WTC11 (cell line): ENCODE measurements around the gene NBEAL1. TPM values are rescaled to one million over a fixed set of nuclear protein-coding genes. Genes with fewer than 3 reads are reported as not detected.

Experiments used
- ATAC-seq: fragments of 200-7000 bp; cut with Tn5 transposase; 2 replicates; pipeline ENCODE4 v1.10.0; 2021; ENCODE audit warnings: mild to moderate bottlenecking, moderate library complexity
- CTCF ChIA-PET: fragments of 300-600 bp; sonication (Branson Sonifier 250); formaldehyde crosslinking; loops from one replicate; lab custom pipeline; 2021; ENCODE audit warnings: antibody characterized with exemption; lab: Charles Lee
- POLR2A ChIA-PET: fragments of 350-600 bp; sonication (Branson Sonifier 250); formaldehyde crosslinking; loops from one replicate; lab custom pipeline; 2021; ENCODE audit warnings: antibody characterized with exemption; lab: Charles Lee
- DNase-seq: peaks from one replicate; pipeline ENCODE4 v3.0.0; 2021; ENCODE audit warnings: low spot score
- H3K27ac Mint-ChIP-seq: 2 replicates; pipeline ENCODE4 v1.8.0; 2021; ENCODE audit warnings: mixed read lengths
- H3K27me3 Mint-ChIP-seq: 2 replicates; pipeline ENCODE4 v1.8.0; 2021; ENCODE audit warnings: low read depth, mild to moderate bottlenecking, moderate library complexity, mixed read lengths
- H3K36me3 Mint-ChIP-seq: 2 replicates; pipeline ENCODE4 v1.8.0; 2021; ENCODE audit warnings: mixed read lengths
- H3K4me1 Mint-ChIP-seq: 2 replicates; pipeline ENCODE4 v1.8.0; 2022; ENCODE audit warnings: mixed read lengths
- H3K4me3 Mint-ChIP-seq: 2 replicates; pipeline ENCODE4 v1.8.0; 2021; ENCODE audit warnings: mild to moderate bottlenecking, moderate library complexity, mixed read lengths
- H3K9me3 Mint-ChIP-seq: 2 replicates; pipeline ENCODE4 v1.8.0; 2021; ENCODE audit warnings: mixed read lengths
- ATF1 ChIP-seq: sonication (generic); formaldehyde crosslinking; IDR thresholded peaks from 2 replicates; pipeline ENCODE4 v1.8.1; 2023; ENCODE audit warnings: mild to moderate bottlenecking, moderate library complexity, missing genetic modification reagents
- CREM ChIP-seq: sonication (generic); formaldehyde crosslinking; IDR thresholded peaks from 2 replicates; pipeline ENCODE4 v1.8.1; 2022; ENCODE audit warnings: mild to moderate bottlenecking, missing genetic modification reagents, moderate library complexity
- ELF4 ChIP-seq: sonication (generic); formaldehyde crosslinking; IDR thresholded peaks from 2 replicates; pipeline ENCODE4 v1.8.1; 2022; ENCODE audit warnings: low read depth, mild to moderate bottlenecking, moderate library complexity, missing genetic modification reagents
- EMX1 ChIP-seq: fragments of 250-450 bp; sonication (Bioruptor Pico); IDR thresholded peaks from 2 replicates; pipeline ENCODE4 v1.8.0; 2021; ENCODE audit warnings: mild to moderate bottlenecking
- FOXJ3 ChIP-seq: sonication (generic); formaldehyde crosslinking; IDR thresholded peaks from 2 replicates; pipeline ENCODE4 v1.9.0; 2021; ENCODE audit warnings: missing genetic modification reagents, mild to moderate bottlenecking, borderline replicate concordance
- GABPB1 ChIP-seq: sonication (generic); formaldehyde crosslinking; IDR thresholded peaks from 2 replicates; pipeline ENCODE4 v1.8.1; 2023; ENCODE audit warnings: mild to moderate bottlenecking, missing genetic modification reagents
- HMGA2 ChIP-seq: fragments of 250-450 bp; sonication (Bioruptor Pico); IDR thresholded peaks from 2 replicates; pipeline ENCODE4 v1.4.0; 2021; ENCODE audit warnings: mild to moderate bottlenecking, moderate library complexity
- HMGXB4 ChIP-seq: sonication (generic); formaldehyde crosslinking; IDR thresholded peaks from 2 replicates; pipeline ENCODE4 v1.8.1; 2023; ENCODE audit warnings: mild to moderate bottlenecking, moderate library complexity, missing genetic modification reagents
- IRF2 ChIP-seq: sonication (generic); formaldehyde crosslinking; IDR thresholded peaks from 2 replicates; pipeline ENCODE4 v1.8.0; 2022; ENCODE audit warnings: low read depth, missing genetic modification reagents, borderline replicate concordance
- OVOL2 ChIP-seq: fragments of 250-450 bp; sonication (Bioruptor Pico); IDR thresholded peaks from 2 replicates; pipeline ENCODE4 v1.9.0; 2021; ENCODE audit warnings: mild to moderate bottlenecking, borderline replicate concordance
- PRRX2 ChIP-seq: fragments of 250-450 bp; sonication (Bioruptor Pico); IDR thresholded peaks from 2 replicates; pipeline ENCODE4 v1.8.0; 2021; ENCODE audit warnings: mild to moderate bottlenecking
- RELA ChIP-seq: sonication (generic); formaldehyde crosslinking; IDR thresholded peaks from 2 replicates; pipeline ENCODE4 v1.8.1; 2022; ENCODE audit warnings: missing genetic modification reagents, mild to moderate bottlenecking, borderline replicate concordance
- RORB ChIP-seq: fragments of 250-450 bp; sonication (Bioruptor Pico); IDR thresholded peaks from 2 replicates; pipeline ENCODE4 v1.9.0; 2021; ENCODE audit warnings: mild to moderate bottlenecking
- TEAD4 ChIP-seq: sonication (generic); formaldehyde crosslinking; IDR thresholded peaks from 2 replicates; pipeline ENCODE4 v1.8.0; 2022; ENCODE audit warnings: mild to moderate bottlenecking, missing genetic modification reagents
- ZBTB43 ChIP-seq: sonication (generic); formaldehyde crosslinking; IDR thresholded peaks from 2 replicates; pipeline ENCODE4 v1.8.1; 2023; ENCODE audit warnings: mild to moderate bottlenecking, missing genetic modification reagents
- ZNF121 ChIP-seq: sonication (generic); formaldehyde crosslinking; IDR thresholded peaks from 2 replicates; pipeline ENCODE4 v1.8.0; 2023; ENCODE audit warnings: missing genetic modification reagents
- ZNF512 ChIP-seq: sonication (generic); formaldehyde crosslinking; IDR thresholded peaks from 2 replicates; pipeline ENCODE4 v1.8.1; 2022; ENCODE audit warnings: missing genetic modification reagents, borderline replicate concordance
- ZNF671 ChIP-seq: fragments of 250-450 bp; sonication (Bioruptor Pico); IDR thresholded peaks from 2 replicates; pipeline ENCODE4 v1.8.0; 2021; ENCODE audit warnings: mild to moderate bottlenecking
- ZSCAN18 ChIP-seq: fragments of 250-450 bp; sonication (Bioruptor Pico); IDR thresholded peaks from 2 replicates; pipeline ENCODE4 v2.1.2; 2022; ENCODE audit warnings: mild to moderate bottlenecking, moderate library complexity
- total RNA-seq: library from RNA; stranded (reverse); gene quantifications from 3 replicates; pipeline ENCODE4 v1.2.3, GENCODE V29; 2021
- TF ChIP-seq, protein P1 (sequence below): fragments of 200-600 bp; IDR thresholded peaks from 2 replicates; pipeline ENCODE4 v1.8.0; 2022; ENCODE audit warnings: antibody characterized with exemption
- TF ChIP-seq, protein P2 (sequence below): sonication (generic); formaldehyde crosslinking; IDR thresholded peaks from 2 replicates; pipeline ENCODE4 v1.8.0; 2023; ENCODE audit warnings: missing genetic modification reagents, mild to moderate bottlenecking, borderline replicate concordance

Gene NBEAL1
- total RNA-seq, 1 experiment from 2014 or later, result 10.5 TPM

GRCh38 chr2:203164311-203164935 is 149.7 kb downstream of the NBEAL1 start:
- Mint-ChIP-seq H3K9me3 (peaks cover 5% of the 10 kb centered on the region), H3K27ac (no peak overlapping the region), H3K36me3 (peaks cover 5% of the 10 kb centered on the region; the same call in 1 of the 2 replicates), H3K4me3 (no peak overlapping the region), H3K27me3 (no peaks in the 10 kb centered on the region), H3K4me1 (0 out of 2 replicates have a peak, but pooled peaks cover 3% of the 10 kb centered on the region)
- ChIA-PET POLR2A (no interaction called here), CTCF (no interaction called here)
- TF ChIP-seq HMGA2 (CRISPR knock-in tag) (no peak), ZSCAN18 (CRISPR knock-in tag) (no peak), ZNF671 (CRISPR knock-in tag) (no peak), RORB (no peak)
- TF ChIP-seq, protein P1, sequence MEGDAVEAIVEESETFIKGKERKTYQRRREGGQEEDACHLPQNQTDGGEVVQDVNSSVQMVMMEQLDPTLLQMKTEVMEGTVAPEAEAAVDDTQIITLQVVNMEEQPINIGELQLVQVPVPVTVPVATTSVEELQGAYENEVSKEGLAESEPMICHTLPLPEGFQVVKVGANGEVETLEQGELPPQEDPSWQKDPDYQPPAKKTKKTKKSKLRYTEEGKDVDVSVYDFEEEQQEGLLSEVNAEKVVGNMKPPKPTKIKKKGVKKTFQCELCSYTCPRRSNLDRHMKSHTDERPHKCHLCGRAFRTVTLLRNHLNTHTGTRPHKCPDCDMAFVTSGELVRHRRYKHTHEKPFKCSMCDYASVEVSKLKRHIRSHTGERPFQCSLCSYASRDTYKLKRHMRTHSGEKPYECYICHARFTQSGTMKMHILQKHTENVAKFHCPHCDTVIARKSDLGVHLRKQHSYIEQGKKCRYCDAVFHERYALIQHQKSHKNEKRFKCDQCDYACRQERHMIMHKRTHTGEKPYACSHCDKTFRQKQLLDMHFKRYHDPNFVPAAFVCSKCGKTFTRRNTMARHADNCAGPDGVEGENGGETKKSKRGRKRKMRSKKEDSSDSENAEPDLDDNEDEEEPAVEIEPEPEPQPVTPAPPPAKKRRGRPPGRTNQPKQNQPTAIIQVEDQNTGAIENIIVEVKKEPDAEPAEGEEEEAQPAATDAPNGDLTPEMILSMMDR, result no peak
- DNase-seq (no peak), ATAC-seq (no peak)

GRCh38 chr2:203167751-203168150 is 153.1 kb downstream of the NBEAL1 start:
- Mint-ChIP-seq H3K27ac (no peak overlapping the region; the same call in 1 of the 2 replicates), H3K27me3 (no peaks in the 10 kb centered on the region), H3K4me3 (no peak overlapping the region), H3K9me3 (peaks cover 5% of the 10 kb centered on the region), H3K4me1 (0 out of 2 replicates have a peak, but pooled peaks cover 3% of the 10 kb centered on the region), H3K36me3 (peaks cover 5% of the 10 kb centered on the region; the same call in 1 of the 2 replicates)
- ATAC-seq (no peak; the same call in 1 of the 2 replicates), DNase-seq (no peak)
- POLR2A ChIA-PET, result no interaction called here
- CTCF ChIA-PET, result no interaction called here
- TF ChIP-seq RELA, result no peak
- TF ChIP-seq GABPB1 (CRISPR knock-in tag), result no peak
- TF ChIP-seq ZNF512 (CRISPR knock-in tag), result no peak
- TF ChIP-seq HMGA2 (CRISPR knock-in tag), result no peak
- no peak for TF ChIP-seq ZNF121 (CRISPR knock-in tag)
- no peak for TF ChIP-seq ELF4
- TF ChIP-seq CREM (CRISPR knock-in tag), result no peak
- TF ChIP-seq ATF1 (CRISPR knock-in tag), result no peak
- TF ChIP-seq ZBTB43, result no peak
- no peak for TF ChIP-seq OVOL2
- TF ChIP-seq PRRX2 (CRISPR knock-in tag), result no peak
- no peak for TF ChIP-seq TEAD4 (CRISPR knock-in tag)
- no peak for TF ChIP-seq IRF2 (CRISPR knock-in tag)
- no peak for TF ChIP-seq HMGXB4 (CRISPR knock-in tag)
- no peak for TF ChIP-seq FOXJ3 (CRISPR knock-in tag)
- TF ChIP-seq, protein P2, sequence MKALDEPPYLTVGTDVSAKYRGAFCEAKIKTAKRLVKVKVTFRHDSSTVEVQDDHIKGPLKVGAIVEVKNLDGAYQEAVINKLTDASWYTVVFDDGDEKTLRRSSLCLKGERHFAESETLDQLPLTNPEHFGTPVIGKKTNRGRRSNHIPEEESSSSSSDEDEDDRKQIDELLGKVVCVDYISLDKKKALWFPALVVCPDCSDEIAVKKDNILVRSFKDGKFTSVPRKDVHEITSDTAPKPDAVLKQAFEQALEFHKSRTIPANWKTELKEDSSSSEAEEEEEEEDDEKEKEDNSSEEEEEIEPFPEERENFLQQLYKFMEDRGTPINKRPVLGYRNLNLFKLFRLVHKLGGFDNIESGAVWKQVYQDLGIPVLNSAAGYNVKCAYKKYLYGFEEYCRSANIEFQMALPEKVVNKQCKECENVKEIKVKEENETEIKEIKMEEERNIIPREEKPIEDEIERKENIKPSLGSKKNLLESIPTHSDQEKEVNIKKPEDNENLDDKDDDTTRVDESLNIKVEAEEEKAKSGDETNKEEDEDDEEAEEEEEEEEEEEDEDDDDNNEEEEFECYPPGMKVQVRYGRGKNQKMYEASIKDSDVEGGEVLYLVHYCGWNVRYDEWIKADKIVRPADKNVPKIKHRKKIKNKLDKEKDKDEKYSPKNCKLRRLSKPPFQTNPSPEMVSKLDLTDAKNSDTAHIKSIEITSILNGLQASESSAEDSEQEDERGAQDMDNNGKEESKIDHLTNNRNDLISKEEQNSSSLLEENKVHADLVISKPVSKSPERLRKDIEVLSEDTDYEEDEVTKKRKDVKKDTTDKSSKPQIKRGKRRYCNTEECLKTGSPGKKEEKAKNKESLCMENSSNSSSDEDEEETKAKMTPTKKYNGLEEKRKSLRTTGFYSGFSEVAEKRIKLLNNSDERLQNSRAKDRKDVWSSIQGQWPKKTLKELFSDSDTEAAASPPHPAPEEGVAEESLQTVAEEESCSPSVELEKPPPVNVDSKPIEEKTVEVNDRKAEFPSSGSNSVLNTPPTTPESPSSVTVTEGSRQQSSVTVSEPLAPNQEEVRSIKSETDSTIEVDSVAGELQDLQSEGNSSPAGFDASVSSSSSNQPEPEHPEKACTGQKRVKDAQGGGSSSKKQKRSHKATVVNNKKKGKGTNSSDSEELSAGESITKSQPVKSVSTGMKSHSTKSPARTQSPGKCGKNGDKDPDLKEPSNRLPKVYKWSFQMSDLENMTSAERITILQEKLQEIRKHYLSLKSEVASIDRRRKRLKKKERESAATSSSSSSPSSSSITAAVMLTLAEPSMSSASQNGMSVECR, result no peak
- TF ChIP-seq EMX1 (CRISPR knock-in tag), result no peak
